Measurements from ENCODE around the gene PLA2R1.

DNA sequence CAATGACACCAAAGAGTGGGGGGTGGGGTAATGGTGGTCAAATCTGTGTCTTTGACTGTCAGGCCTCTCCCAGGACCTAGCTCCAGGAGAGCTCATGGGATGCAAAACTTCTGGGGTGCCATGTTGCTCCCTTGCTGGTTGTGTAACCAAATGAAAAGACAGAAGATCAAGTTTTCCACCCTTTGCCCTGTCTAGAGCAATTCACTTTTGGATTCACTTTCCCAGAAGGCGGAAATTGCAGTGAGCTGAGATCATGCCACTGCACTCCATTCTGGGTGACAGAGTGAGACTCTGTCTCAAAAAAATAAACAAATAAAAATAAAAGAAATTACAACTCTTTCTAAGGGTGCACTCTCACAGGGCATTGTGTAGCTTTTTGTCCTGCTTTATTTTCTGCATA, 34.9 kb upstream of the PLA2R1 start:
- TF ChIP-seq CTCF (IDR thresholded peaks at IDR 0.05 in 8 of 11, conservative IDR thresholded peaks at IDR 0.05 in 3 of 11) (no peak), POLR2AphosphoS5 (IDR thresholded peaks at IDR 0.05) (no peak)
